Left cardiac atrium (tissue), 4 donors: ENCODE results near the gene ALPI. TPM values are rescaled to one million over a fixed set of nuclear protein-coding genes. Genes with fewer than 3 reads are reported as not detected.
"Not testable (repeated sequence)": the region's sequence is repeated elsewhere in the genome, so short reads cannot be mapped to it uniquely, and the experiment has no call there.

Experiments
- ATAC-seq, 2 donors: fragments of 200-7000 bp; cut with Tn5 transposase; one replicate each; pipeline ENCODE4 v1.9.1; 2020; ENCODE audit warnings: mild to moderate bottlenecking in 2 of 2, moderate library complexity in 2 of 2
- DNase-seq: peaks from one replicate; pipeline ENCODE4 v3.0.0-alpha.2; 2020
- intact Hi-C, 2 donors: fragments of 100-400 bp; cut with DNase I; formaldehyde crosslinking; loops; one replicate each; pipeline versions ENCODE4 v1.14.1 to v1.15.1; 2022 to 2023
- total RNA-seq, 2 donors: library from RNA; stranded (reverse); fragmentation: NEBNext Ultra II Directional; extraction: Animal tissue kit (Norgen Biotek cat#: 25700); gene quantifications; one replicate each; pipeline ENCODE4 v1.2.1, GENCODE V29; 2021
- donor health status: DM: no; HTN: yes; CAD: no.
- donor health status: DM: no; HTN: yes; CAD: no; lungs with severe emphysema.
- donor health status: DM: yes; HTN: yes; CAD: no.
- donor health status: Dilated cardiomyopathy.

The ALPI gene
- total RNA-seq, 2 donors from 2014 or later: not detected

DNA sequence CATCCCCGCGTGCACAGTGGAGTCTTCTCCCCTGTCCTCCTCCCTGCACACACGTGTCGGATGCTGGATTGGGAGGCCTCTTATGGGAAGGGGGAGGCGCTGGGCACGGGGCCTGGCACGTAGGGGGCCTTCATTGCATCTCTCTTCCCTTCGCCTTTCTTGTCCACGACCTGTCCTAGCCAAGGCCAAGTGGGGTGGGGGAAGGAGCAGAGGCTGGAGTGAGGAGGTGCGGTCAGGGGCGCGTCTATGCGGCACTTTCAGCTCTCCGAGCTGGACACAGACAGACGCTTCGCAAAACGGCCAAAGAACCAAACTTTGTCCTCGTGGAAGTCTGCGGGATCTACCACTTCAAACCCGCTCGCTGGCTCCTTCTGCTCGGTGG, 35.9 kb upstream of the ALPI start:
- no peak for ATAC-seq
- DNase-seq: no peak
- intact Hi-C loops: no loop called here

DNA sequence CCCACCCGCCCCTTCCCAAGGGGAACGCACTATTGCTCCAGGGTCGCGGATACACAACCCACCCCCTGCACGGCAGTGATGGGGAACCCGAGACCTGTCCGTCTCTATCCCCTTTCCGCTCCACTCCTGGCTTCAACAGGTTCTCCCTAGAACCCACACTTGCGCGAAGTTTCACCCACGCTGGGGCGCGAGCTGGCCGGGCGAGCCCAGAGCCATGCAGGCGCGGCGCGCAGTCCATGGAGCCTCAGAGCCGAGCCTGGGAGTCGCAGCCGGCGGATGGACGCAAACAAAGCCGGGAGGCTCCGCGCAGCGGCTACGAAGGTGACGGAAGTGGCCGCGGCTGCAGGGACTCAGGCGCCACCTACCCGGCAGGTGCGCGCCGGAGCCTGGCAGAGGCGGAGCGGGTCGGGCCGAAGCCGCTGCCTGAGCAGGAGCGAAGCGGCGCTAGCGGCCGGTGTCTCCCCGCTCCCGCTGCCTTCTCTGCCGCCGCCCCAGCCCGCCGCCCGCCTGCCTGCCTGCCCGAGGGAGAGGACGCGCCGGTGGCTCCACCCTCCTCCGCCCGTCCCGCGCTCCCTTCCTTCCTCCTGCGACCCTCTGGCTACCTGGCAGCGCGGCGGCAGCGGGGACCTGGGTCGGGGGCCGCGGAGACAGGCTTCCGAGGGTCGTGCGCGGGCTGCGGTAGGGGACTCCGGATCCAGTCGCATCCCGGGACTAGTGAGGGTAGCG, 35.3 kb upstream of the ALPI start:
- DNase-seq (no peak), ATAC-seq (peak in 1 of 2 donors; percentile 20)
- intact Hi-C loops: no loop called here

DNA sequence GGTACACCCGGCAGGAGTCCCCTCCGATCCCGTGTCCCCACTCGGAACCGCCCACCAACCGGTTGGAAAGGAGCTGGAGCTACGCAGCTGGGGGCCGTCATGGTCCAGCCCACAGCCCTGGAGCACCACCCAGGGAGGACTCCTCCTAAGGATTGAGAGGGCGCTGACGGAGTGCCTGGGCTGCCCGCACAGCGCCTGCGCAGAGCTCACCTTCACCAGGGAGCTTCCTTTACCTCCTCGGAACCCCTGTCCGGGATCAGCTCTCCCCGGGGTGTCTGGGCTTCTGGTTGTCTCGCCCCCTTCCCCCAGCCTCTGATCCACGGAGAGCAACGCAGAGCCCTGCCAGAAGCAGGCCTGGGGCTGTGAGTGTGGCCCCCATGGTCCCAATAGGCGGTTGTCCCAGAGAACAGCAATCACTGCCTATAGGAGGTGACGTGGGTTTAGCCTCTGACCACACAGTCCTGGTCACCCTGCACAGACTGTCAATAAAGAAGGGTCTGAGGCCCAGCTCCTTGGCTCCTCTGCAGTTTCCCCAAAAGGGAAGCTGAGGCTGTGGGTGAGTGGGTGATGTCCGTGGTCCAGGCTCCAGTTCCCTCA, 34.7 kb upstream of the ALPI start:
- intact Hi-C loops: no loop called here
- ATAC-seq: no peak
- DNase-seq: no peak

DNA sequence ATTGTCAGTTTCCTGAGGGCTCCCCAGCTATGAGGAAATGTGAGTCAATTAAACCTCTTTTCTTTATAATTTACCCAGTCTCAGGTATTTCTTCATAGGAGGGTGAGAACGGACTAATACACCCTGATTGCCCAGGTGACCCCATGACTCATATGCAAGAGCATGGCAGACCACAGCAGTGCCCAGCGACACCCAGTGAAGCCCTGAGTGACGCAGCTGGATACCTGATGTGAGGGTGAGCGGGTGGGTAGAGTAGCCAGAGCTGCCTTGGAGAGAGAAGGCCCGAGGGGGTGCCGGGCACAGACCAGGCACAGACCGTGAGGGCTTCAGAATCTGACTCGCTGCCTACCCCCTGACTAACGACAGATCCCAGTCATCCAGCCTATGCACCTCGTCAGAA, 33.9 kb upstream of the ALPI start:
- ATAC-seq (no peak), DNase-seq (no peak)
- intact Hi-C loops: no loop called here

DNA sequence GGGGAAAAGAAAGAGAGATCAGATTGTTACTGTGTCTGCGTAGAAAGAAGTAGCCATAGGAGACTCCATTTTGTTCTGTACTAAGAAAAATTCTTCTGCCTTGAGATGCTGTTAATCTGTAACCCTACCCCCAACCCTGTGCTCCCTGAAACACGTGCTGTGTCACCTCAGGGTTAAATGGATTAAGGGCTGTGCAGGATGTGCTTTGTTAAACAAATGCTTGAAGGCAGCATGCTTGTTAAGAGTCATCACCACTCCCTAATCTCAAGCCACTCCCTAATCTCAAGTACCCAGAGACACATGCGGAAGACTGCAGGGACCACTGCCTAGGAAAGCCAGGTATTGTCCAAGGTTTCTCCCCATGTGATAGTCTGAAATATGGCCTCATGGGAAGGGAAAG, 33.0 kb upstream of the ALPI start:
- ATAC-seq, DNase-seq, intact Hi-C loops: not testable (repeated sequence)

DNA sequence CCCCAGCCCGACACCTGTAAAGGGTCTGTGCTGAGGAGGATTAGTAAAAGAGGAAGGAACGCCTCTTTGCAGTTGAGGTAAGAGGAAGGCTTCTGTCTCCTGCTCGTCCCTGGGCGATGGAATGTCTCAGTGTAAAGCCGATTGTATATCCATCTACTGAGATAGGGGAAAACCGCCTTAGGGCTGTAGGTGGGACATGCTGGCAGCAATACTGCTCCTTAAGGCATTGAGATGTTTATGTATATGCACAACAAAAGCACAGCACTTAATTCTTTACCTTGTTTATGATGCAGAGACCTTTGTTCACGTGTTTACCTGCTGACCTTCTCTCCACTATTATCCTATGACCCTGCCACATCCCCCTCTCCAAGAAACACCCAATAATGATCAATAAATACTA, 32.5 kb upstream of the ALPI start:
- DNase-seq, intact Hi-C loops, ATAC-seq: not testable (repeated sequence)

DNA sequence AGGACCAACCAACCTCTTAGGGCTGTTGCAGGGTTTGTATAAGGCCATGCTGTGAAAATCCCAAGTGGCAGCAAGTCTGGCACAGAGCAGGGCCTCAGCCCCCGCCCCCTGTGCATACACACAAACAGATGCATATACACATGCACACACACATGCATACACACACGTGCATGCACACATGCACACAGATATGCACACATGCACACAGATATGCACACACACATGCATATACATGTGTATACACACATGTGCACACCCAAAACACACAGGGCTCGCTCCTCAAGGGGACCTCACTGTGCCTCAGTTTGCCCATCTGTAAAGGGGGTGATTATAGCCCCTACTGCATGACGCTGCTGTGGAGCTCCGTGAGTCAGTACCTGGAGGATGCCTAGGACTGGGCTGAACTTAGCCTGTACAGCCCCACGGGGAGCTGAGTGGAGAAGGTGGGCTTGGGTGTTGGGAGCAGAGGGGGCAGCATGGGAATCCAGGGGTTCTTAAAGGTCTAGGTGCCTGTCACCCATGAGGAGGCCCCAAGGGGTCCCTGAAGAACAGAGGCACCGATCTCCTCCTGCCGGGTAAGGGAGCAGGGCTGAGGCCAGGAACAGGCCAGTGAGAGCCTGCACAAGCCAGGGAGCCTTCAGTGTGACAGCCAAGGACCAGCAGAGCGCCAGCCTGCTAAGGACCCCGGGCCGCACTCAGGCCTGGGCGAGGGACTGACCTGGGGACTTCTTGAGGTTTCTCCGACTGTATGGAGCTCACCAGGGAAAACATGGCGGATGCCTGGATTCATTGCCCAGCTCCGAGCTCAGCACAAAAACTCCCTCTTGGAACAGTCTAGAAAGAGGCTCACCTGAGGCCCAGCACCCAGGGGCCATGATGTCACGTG, 24.0 kb upstream of the ALPI start:
- DNase-seq (no peak), ATAC-seq (no peak)
- intact Hi-C loops: no loop called here

DNA sequence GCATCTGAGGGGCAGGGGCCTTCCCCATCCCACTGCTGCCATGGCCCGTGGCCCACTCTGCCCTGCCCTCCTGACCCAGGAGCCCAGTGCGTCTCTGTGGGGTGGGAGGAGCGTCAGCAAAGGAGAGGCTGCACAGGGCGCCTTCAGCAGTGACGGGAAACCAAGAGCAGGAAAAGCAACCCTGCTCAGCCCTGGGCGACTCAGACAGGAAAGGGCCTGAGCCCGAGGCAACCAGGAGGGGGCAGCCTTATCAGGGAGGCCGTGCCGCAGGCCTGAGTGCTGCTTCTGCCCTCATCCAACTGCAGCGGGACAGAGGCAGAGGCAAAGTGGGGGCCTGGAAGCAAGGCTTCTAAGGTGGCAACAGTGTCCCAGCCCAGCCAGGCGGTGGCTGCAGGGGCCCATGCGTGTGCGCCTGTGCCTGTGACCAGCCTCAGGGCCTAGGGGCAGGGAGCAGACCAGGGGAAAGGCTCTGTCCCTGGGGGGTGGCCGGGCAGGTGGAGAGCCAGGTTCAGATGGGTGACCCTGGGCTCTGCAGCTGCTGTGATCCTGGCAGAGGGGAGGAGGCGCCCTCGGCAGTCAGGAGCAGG, 23.3 kb upstream of the ALPI start:
- intact Hi-C loops: no loop called here
- ATAC-seq (no peak), DNase-seq (no peak)

DNA sequence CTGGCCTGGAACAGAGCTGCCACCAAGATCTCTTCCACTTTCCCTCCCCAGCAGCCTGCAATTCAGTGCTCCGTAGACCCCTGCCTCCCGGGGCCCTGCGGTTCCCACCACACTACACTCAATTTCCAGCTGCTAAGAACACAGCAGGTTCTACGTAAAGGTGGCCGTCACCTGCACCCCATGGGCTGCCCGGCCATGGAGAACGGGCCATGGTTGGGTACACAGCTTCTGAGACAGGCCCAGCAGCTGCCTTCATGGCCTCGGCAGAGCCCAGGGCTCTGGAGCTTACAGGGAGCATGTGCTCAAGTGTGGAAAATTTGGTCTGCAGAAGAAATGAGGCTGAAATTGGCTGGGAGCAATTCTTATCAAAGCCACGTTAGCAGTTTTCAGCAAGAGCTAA, 22.3 kb upstream of the ALPI start:
- DNase-seq, ATAC-seq, intact Hi-C loops: not testable (repeated sequence)

DNA sequence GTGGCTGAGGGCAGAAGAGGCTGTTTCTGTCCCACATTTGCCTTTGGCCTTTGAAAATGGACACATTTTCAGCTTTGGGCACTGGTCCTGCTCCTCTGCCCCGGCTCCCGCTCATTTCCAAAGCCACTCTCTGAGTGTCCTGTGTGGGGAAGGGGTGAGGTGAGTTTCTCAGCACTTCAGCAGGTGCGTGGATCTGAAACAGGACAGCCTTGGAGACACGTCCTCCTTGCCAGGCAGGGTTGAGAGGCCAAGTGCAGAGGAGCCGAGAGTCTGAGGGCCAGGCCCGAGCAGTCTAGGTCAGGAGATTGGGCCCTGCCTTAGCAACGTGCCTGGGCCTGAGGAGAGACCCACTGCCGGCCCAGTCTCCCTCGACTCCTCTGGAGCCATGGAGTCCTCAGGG, 21.9 kb upstream of the ALPI start:
- intact Hi-C loops: no loop called here
- DNase-seq: no peak
- no peak for ATAC-seq

DNA sequence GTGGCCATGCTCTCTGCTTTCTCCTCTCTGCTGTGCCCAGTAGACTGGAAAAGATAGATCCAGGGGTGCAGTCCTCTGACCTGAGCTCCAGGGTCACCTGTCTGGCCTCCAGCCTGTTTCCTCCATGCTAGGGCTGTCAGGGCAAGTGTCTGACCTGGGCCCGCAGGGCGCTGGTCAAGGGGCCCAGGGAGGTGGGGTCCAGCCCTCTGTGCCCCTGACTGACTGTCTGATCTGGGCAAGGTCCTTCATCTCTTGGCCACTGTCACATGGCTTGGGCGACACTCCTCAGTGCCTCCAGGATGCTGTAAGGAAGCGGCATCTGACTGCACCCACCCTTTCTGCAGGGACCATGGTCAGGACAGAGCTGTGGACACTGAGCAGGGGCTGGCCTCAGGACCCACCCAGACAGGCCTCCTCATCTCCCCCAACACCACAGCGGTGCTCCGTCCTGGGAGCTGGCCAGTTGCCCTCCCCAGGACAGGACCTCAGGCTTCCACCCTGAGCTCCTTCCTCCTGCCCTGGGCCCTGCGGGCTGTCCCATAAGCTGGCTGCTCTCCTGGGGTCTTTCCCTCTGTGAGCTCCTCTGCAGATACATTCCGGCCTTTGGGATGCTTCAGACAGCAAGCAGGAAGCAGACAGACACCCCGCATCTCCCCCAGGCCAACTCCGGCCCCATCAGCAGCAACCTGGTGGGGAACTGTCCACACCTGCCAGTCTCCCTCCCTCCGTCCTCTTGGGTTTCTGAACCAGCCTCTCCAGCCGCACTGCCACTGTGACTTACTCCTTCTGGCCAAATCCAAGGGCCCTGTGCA, 21.2 kb upstream of the ALPI start:
- no peak for DNase-seq
- ATAC-seq: no peak
- intact Hi-C loops: loop anchor here in 1 of 2 donors (5.0 kb wide), 1 partner anchor 527 kb away; no protein-coding TSS in a partner anchor

DNA sequence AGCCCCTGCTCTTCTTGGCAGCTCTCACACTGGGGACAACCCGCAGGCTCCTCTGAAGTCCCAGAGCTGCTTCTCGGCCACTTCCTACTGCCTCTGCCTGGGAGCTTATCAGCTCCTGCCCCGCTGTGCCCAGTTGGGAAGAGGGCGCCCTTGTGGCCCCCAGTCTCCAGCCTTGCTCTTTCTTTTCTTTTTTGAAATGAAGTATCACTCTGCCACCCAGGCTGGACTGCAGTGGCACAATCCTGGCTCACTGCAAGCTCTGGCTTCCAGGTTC, 20.6 kb upstream of the ALPI start:
- ATAC-seq: no peak
- DNase-seq: no peak
- intact Hi-C loops: loop anchor here in 1 of 2 donors (5.0 kb wide), 1 partner anchor 528 kb away; no protein-coding TSS in a partner anchor

DNA sequence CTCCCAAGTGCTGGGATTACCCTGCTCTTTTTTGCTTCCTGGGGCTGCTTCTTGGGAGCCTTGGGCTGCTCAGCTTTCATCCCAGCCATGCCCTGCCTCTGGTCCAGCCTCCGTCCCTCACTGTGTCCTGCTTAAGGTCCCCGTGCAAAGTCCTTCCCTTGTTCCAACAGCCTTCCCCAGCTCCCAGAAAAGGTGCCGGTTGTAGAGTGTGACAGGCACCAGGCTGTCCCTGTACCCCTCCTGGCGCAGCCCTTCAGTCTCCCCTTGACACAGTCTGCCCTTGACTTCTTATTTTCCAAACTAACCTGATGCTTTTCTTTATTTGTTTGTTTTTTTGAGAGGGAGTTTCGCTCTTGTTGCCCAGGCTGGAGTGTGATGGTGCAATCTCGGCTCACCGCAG, 20.1 kb upstream of the ALPI start:
- intact Hi-C loops: loop anchor here in 1 of 2 donors (5.0 kb wide), 1 partner anchor 529 kb away; no protein-coding TSS in a partner anchor
- DNase-seq (no peak), ATAC-seq (no peak)

DNA sequence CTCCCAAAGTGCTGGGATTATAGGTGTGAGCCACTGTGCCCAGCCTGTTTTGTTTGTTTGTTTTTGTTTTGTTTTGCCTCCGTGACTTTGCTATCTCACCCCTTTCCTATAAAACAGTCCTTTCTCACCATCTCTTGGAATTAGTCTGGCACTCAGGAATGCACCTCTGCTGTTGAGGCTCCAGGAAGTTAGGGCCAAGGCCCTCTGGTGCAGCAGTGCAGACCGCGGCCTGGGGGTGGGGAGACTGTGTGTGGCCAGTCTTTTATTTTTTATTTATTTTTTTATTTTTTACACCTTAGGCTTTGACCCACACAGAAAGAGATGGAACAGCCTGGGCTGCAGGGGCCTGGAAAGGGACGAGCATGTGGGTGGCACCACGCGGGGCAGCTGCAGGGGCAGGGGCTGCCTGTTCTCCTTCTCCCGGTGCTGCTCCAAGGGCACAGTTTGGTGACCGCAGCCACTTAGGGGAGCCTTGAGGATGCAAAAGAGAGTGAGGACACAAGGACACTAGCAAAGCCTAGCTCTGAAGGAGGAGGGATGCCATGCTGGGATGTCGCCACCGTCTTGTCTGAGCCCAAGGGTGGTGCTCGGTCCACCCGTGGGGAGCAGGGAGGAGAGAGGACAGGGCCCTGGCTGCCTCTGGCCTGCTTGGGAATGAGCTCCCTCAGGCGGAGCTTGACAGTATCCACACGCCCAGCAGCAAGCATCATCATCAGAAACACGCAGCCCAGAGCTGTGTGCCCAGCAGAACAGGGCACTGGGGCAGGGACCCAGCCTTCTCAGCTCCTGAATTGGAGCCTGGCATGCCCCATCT, 19.4 kb upstream of the ALPI start:
- intact Hi-C loops: loop anchor here in 1 of 2 donors (5.0 kb wide), 1 partner anchor 529 kb away; no protein-coding TSS in a partner anchor
- ATAC-seq (no peak), DNase-seq (no peak)

DNA sequence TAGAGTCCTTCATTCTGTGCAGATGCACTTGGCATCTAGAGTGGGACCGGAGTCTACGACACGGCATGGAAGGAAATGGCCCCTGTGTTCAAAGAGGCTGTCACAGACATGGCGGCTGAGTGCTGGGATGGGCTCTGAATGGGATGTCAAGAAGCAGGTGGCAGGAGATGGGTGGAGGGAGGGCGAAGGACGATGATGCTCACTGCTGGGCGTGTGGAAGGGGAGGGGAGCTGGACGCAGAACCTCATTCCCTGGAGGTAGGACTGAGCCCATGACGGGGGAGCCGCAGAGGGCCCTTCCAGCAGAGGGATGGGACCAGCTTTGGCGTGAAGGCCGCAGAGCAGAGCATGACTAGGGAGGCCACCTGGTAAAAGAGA, 18.8 kb upstream of the ALPI start:
- no peak for ATAC-seq
- no peak for DNase-seq
- intact Hi-C loops: loop anchor here in 1 of 2 donors (5.0 kb wide), 1 partner anchor 530 kb away; no protein-coding TSS in a partner anchor

DNA sequence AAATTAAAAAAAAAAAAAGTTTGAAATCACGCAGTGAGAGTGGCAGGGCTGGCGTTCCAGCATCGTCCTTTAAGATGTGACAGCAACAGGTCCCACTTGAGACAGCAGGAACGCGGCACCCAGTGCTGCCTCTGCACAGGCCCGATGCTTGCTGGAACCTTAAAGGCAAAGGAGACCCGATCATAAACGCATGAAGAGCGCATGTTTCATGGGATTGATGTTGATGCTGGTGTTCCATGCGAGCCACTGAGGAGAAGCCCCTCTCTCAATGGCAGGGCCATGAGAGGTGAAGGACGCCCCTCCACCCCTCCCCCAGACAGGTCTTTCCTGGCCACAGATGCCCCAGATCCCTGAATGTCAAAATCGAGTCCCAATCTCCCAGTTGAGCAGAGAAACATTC, 17.9 kb upstream of the ALPI start:
- ATAC-seq (no peak), DNase-seq (no peak)
- intact Hi-C loops: loop anchor here in 1 of 2 donors (5.0 kb wide), 1 partner anchor 531 kb away; no protein-coding TSS in a partner anchor

DNA sequence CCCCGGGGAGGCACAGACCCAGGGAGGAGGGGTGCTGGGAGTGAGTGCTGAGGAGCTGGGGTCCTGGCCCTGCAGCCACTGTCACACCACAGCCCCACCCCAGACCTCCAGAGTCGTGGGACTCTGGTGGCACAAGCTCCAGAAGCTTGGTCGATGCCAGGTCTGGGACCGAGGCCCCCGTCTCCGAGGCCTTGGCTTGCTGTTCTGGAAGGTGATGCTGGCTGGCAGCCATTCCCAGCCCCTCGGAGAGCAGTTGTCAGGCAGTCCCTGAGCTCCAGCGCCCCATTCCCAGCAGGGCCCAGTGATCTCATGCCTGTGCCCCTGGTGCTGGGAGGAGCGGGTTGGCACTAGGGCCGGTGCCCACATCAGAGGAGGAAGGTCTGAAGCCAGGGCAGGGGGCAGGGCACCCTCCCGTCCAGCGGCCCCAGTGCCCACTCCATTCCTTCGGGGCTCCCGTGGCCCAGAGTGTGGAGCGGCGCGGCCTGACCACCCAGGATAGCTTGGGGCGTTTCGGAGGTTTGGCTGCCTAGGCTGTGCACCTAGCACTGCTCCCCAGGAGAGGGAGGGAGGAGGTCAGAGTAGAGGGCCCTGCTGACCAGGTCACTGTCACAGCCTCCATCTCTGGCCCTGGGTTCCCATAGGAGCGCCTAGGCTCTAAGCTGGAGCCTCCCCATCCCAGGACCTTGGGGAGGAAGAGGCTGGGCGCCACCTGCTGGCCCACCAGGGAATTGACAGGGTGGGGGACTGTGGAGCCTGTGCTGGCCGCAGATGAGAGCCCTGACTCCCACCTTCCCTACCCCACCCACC, 16.8 kb upstream of the ALPI start:
- intact Hi-C loops: loop anchor here in 1 of 2 donors (5.0 kb wide), 1 partner anchor 532 kb away; no protein-coding TSS in a partner anchor
- ATAC-seq (peak; percentile 58 to 59), DNase-seq (no peak)
